GM19193 (cell line): Measurements from ENCODE around the gene EXD3.

Source experiments
- POLR2A ChIP-seq: IDR thresholded peaks from 4 replicates; pipeline ENCODE4 v1.6.1; 2011; ENCODE audit not compliant: insufficient read depth, insufficient read length; ENCODE audit errors: extremely low read depth

EXD3 gene

DNA sequence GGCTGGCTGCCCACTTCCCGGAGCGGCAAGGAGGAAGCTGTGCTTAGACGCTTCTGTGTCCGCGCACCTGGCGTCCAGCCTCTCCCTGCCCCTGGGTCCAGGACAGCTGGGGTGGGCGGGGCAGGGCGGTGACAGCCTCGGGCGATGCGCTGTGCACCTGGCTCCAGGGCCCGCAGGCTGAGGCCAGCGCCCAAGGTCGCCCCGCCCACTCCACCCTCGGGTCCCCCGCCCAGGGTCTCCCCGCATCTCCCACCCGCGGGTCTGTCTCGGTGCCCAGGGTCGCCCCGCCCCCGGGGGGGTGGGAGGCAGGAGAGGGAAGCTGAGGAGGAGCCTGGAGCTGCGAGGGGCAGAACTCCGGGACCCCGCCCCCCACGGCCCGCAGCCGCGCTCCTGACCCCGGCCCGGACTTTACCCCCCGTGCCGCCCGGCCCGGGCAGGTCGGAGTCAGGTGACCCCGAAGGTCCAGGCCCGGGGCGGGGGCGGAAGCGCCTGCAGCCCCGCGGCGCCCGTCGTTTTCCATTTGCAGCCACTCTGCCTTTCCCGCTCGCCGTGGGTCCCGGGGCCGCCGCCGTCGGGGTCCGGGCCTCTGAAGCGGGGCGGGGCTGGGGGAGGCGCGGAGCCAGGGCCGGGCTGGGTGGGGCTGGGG, 18.4 kb upstream of the EXD3 start, which contains the start of gene ENTPD8:
TSS of gene ENTPD8 (minus strand) at position 69 of the 646 bp plus-strand sequence. CDS start 3,072 bp downstream, outside the sequence.
- TF ChIP-seq POLR2A: no peak

DNA sequence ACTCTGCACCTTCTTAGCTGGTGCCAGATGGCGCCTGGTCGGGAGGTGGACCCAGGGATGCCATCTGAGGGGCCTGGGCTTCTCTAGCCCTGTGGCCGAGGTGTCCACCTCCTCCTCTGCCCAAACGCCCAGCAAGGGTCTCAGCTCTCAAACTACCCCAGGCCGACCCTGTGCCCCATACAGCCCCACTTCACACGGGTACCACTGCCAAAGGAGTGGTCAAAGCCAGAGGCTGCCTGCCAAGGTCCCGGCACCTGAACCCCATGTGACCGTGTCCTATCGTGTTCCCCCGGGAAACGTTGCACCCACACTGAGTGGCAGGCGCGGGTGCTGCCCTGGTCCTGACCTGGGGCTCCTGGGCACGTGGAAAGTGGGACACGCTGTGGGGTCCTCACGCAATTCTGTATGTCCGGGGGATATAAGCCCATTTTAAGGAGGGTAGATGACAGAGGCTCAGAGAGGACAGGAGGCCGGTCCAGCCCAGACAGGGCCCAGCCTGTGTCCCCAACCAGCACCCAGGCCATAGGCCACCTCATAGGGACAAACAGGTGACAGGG, 16.3 kb upstream of the EXD3 start:
- no peak for TF ChIP-seq POLR2A

DNA sequence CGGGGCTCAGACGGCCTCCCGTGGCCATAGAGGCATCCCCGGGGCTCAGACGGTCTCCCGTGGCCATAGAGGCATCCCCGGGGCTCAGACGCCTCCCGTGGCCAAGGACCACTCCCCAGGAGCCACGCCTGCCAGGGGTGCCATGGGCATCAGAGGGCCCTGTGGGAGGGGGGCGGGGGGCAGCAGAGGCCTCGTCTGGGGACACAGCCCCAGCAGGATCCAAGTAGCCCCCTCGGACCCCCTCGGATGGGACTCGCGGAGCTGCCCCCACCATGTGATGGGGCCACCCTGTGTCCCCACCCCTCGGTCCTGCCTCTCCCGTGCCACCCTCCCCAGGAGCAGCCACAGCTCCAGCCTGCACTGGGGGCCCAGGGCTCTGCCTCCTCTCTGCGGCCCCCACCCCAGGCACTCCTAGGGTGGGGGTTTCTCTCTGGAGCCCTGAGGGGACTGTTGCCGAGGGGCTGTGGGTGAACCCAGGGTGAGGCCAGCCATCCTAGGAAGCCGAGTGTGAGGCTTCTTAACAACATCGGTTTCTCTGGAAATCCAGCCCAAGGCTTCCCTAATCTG, 15.7 kb upstream of the EXD3 start:
- TF ChIP-seq POLR2A: no peak

DNA sequence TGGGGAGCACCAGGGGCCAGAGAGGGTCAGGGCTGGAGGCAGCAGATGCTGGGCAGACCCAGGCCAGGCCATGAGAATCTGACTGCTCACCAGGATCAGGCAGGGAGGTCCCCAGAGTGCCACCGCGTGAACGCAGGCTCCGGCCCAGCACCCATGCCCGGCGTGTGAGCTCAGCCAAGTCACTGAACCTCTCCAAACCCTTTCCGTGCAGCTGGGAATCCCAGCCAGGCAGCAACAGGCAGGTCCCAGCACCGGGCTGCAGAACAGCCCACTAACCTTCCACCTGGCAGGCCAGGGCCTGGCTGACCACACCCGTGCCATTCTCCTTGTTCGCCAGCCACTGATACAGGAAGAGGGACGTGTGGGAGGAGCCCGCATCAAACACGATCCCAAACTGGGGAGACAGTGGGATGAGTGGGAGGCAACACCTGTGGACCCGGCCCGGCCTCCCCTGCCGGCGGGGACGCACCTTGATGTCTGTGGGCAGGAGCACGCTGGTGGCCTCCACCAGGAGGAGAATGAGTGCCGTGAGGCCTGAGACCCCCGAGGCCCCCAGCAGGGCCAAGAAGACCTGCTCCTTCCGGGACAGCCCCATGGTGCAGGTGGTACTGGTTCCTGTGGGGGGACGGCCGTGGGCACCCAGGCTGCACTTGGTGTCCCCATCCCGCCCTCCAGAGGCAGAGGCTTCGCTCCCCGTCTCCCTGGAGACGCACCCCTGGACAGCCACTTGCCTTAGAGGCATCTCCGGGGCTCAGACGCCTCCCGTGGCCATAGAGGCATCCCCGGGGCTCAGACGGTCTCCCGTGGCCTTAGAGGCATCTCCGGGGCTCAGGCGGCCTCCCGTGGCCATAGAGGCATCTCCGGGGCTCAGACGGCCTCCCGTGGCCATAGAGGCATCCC, 15.0 kb upstream of the EXD3 start:
- no peak for TF ChIP-seq POLR2A

DNA sequence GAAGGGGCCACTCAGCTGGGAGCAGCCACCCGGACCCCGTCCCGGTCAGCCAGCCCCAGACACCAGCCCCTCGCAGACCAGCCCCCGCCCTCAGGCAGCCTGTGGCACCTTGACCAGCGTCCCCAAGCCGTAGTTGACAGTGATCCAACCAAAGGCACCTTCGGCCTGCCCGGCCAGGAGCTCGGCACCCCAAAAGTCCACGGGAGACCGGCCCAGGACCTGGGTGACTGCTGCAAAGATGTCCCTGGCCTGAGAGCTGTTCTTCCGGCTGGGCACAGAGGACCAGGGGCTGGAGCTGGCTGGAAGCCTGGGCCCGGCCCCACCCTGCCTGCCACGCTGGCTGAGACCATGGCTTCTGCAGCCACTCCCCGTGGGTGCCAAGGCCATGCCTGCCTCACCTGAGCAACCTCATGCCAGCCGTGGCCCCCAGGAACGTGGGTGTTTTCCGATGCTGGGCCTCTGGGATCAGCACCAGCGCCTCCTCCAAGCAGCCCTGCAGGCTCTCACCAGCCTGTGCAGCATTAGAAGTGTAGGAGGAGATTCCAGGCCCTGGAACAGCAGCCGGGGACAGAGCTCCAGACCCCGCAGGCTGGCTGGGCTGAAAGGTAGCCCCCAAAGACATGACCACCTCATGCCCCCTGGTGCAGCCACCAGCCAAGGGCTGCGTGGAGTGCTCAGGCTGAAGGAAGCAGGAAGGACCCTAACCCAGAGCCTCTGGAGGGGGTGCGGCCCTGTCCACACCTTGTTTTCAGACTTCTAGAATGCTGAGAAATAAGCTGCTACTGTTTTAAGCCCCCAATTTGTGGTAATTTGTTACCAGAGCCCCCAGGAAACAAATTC, 14.0 kb upstream of the EXD3 start:
- TF ChIP-seq POLR2A: no peak

DNA sequence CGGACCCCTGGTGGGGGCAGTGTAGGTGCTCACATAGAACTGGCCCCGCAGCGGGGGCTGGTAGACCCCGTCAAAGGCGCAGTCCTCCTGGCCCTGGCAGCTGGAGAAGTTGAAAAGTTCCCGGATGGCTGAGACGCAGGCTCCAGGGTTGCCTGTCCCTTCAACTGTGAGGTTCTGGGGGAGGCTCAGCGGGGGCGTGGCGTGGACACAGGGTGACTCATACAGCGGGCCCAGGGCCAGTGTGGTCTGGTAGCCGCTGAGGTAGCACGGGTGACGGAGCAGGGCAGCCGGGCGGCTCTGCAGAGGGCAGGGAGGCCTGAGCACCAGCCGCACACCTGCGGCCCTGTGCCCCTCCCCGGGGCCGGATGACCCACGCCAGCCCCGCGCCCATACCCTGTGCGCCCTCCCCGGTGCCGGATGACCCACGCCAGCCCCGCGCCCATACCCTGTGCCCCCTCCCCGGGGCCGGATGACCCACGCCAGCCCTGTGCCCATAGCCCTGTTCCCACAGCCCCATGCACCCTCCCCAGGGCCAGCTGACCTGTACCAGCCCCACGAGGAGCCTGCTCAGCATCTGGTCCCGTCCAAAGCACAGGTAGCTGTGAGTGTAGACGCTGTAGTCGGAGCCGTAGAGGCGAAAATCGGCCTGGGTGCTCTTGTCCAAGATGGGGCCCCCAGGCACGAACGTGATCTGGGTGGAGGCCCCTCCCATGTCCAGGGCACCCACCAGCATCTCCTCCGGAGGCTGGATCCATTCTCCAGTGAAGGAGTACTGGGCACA, 13.2 kb upstream of the EXD3 start:
- no peak for TF ChIP-seq POLR2A

DNA sequence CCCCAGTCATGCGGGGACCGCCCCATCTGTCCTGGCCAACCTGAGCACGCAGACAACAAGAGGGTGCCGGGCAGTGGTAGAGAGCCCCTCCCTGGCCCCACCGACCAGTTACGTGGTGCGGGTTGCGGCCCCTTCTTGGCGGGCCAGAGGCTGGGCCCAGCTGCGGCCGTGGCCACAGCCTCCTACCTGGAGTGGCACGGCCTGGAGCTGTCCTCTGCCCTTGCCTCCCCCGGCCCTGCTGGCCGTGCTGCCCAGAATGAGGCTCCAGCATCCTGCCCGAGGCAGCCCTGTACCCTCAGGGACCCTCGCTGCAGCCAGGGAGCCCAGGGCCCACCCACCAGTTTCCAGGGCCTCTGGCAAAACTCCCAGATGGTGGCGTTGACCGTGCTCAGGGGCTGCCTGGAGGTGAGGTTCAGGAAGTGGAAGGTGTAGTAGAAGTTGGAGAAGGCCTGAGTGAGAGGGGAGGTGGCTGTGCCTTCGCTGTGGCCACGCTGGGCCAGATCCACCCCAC, 12.5 kb upstream of the EXD3 start:
- TF ChIP-seq POLR2A: no peak

DNA sequence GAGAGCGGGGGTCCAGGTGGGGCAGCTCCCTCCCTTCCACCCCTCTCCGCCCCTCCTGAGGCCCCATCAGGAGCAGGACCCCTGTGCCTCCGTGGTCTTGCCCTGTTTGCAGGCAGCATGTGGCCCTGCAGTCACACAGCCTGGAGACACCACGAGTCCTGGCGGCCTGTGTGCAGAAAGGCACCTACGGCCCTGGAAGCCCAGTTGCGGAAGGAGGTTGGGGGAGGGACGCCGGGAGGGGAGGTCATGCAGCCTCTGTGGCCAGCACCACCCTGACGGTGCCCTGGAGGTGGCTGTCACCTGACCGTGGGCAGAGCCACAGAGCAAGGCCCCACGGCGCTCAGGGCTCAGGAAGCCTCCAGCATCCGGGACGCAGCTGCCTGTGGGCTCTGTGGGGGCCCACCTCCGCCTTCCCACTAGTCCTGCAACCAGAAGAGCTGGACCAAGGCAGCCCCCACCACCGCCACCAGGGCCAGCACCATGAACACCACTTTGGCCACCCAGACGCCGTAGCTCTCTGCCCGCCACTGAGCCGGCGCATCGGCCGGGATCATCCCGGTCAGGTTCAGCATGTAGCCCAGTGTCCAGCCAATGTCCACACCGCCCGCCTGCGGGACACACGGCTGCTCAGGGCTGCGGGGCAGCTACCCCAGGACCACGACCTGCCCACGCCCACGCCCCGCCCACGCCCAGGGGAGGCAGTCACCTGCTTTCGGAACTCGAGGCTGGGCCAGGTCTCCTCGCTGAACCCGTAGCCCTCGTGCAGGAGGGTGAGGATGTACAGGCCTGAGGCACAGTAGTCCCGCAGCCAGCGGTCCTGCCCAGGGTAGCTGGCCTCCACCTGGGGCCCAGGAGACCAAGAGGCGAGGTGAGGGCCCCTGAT, 11.8 kb upstream of the EXD3 start:
- TF ChIP-seq POLR2A: no peak

DNA sequence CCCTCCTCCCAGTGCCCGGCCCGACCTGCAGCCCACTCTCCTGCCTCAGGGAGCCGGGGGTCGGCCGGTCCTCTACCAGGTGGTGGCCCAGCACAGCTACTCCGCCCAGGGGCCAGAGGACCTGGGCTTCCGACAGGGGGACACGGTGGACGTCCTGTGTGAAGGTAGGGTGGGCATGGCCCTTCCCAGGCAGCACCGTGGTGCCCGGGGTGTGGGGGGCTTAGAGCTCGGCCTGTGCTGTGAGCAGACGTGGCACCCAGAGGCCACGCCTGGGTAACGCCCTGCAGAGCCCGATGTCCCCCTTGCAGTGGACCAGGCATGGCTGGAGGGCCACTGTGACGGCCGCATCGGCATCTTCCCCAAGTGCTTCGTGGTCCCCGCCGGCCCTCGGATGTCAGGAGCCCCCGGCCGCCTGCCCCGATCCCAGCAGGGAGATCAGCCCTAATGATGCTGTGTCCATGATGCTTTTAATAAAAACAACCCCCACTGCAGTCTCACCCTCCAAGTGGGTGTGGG, 11.0 kb upstream of the EXD3 start:
- TF ChIP-seq POLR2A: no peak

DNA sequence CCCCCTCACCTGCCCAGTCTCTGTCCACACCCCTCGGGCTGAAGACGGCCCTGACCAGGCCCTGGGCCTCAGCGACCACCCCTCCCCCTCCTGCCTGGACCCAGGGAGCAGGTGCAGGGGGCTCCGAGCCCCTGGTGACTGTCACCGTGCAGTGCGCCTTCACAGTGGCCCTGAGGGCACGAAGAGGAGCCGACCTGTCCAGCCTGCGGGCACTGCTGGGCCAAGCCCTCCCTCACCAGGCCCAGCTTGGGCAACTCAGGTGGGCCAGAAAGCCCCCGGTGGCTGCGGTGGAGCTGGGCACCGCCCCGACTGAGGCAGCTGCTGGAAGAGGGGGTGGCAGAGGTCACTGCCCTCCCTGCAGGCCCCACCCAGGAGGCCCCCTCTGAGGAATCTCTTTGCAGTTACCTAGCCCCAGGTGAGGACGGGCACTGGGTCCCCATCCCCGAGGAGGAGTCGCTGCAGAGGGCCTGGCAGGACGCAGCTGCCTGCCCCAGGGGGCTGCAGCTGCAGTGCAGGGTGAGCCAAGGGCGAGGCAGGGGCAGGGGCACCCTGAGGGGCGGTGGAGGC, 10.5 kb upstream of the EXD3 start:
- no peak for TF ChIP-seq POLR2A

DNA sequence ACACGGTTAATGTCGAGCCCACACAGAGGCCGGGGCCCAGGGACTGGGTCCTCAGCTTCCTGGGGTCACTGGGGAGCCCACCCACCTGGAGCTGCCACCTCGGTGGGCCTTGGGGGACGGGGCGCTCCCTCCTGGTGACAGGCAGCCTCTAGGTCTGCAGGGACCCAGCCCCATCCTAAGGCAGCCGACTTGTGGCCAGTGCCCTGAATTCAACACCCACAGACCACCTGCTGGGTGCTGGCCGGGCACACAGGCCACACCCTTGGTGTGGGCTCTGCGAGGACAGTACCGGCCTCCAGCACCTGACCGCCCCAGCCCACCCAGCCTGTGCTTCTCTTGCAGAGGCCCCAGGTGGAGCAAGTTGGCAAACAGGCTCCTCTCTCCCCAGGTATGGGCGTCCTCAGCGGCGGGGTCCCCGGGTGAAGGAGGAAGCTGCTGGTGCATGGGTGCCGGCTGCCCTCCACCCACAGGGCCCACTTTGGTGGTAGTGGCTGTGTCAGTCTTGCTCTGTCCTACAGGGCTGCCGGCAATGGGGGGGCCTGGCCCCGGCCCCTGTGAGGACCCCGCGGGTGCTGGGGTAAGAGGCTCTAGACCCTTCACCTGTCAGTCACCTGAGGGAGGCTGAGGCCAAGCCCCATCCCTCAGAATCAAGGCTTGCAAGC, 9.9 kb upstream of the EXD3 start:
- TF ChIP-seq POLR2A: no peak
